Sigmoid colon (tissue), 4 donors: Measurements from ENCODE around the gene EIF3D.

Source experiments
- CTCF ChIP-seq, 4 experiments: fragments of 450-650 bp in 3 of 4; fragments of 200-600 bp in 1 of 4; IDR thresholded peaks; one replicate each; pipeline ENCODE4 v1.5.1; 2016 to 2019; ENCODE audit warnings: antibody characterized with exemption in 4 of 4, mild to moderate bottlenecking in 3 of 4, moderate library complexity in 2 of 4
- POLR2A ChIP-seq, 2 donors: fragments of 450-650 bp; IDR thresholded peaks; one replicate each; pipeline ENCODE4 v1.6.1; 2016; ENCODE audit warnings: antibody characterized with exemption in 2 of 2, mild to moderate bottlenecking in 2 of 2, moderate library complexity in 2 of 2
- POLR2AphosphoS5 ChIP-seq, 4 donors: sonication (generic); formaldehyde crosslinking; IDR thresholded peaks; one replicate each; pipeline ENCODE4 v1.6.1; 2017; ENCODE audit warnings: antibody characterized with exemption in 4 of 4

GRCh38 chr22:36464715-36465231 lies 64.2 kb downstream of the EIF3D start:
- TF ChIP-seq CTCF (IDR thresholded peaks at IDR 0.05) (no peak), POLR2AphosphoS5 (IDR thresholded peaks at IDR 0.05) (no peak), POLR2A (IDR thresholded peaks at IDR 0.05) (no peak)
